Stimulated activated naive CD4-positive, alpha-beta T cell treated with Interleukin-2 at 50 U/mL for 16 hours (primary cell): ENCODE measurements around the gene TYMP.

Source experiments
- DNase-seq: peaks from one replicate; lab custom pipeline; 2025; lab: John Stamatoyannopoulos, UW

TYMP gene

GRCh38 chr22:50505276-50505775, 24.5 kb downstream of the TYMP start:
- DNase-seq = no peak

- DNase-seq = no peak
Observed at GRCh38 chr22:50504369-50505211, 25.2 kb downstream of the TYMP start.

- no peak for DNase-seq
Observed at GRCh38 chr22:50503475-50504145, 26.2 kb downstream of the TYMP start.

- no peak for DNase-seq
Observed at GRCh38 chr22:50502628-50503474, 27.0 kb downstream of the TYMP start.

GRCh38 chr22:50502096-50502495, 27.7 kb downstream of the TYMP start:
- no peak for DNase-seq

- no peak for DNase-seq
Observed at GRCh38 chr22:50500452-50500851, 29.4 kb downstream of the TYMP start.

- DNase-seq = peak; percentile 52
Observed at GRCh38 chr22:50498322-50498890, 31.4 kb downstream of the TYMP start.

- DNase-seq = no peak
Observed at GRCh38 chr22:50497093-50497492, 32.7 kb downstream of the TYMP start.

GRCh38 chr22:50490531-50491308, 39.1 kb downstream of the TYMP start:
- no peak for DNase-seq

GRCh38 chr22:50489363-50490243, 40.2 kb downstream of the TYMP start:
- DNase-seq = no peak

GRCh38 chr22:50488886-50489285, 40.9 kb downstream of the TYMP start:
- no peak for DNase-seq

GRCh38 chr22:50488006-50488677, 41.7 kb downstream of the TYMP start:
- no peak for DNase-seq

- DNase-seq = no peak
Observed at GRCh38 chr22:50487290-50488005, 42.4 kb downstream of the TYMP start.

- no peak for DNase-seq
Observed at GRCh38 chr22:50486561-50487289, 43.1 kb downstream of the TYMP start, which contains the start of gene MIOX. Gene MIOX (plus strand): TSS chr22:50486859. CDS start chr22:50486898, 39 bp downstream.

- DNase-seq = no peak
Observed at GRCh38 chr22:50485221-50486131, 44.3 kb downstream of the TYMP start.

GRCh38 chr22:50483977-50484853, 45.6 kb downstream of the TYMP start:
- no peak for DNase-seq
